IPS DF 6.9 (cell line): ENCODE measurements around the gene ALAS1.
A peak's percentile ranks its signal among the peaks of the same experiment; 100 is the strongest.
"Not testable (repeated sequence)": the region's sequence is repeated elsewhere in the genome, so short reads cannot be mapped to it uniquely, and the experiment has no call there.

ENCODE experiments used
- DNase-seq: peaks from one replicate; pipeline ENCODE4 v3.0.0-alpha.2; 2013; ENCODE audit warnings: low read depth, low spot score
- H3K27ac ChIP-seq: one replicate; pipeline ENCODE4 v1.5.1; 2013; ENCODE audit warnings: low read length, control low read depth
- H3K27me3 ChIP-seq: 2 replicates; pipeline ENCODE4 v1.6.1; 2013; ENCODE audit warnings: mild to moderate bottlenecking, low read length; ENCODE audit not compliant: control insufficient read depth, insufficient read depth
- H3K36me3 ChIP-seq: 2 replicates; pipeline ENCODE4 v1.6.1; 2013; ENCODE audit warnings: low read length; ENCODE audit not compliant: control insufficient read depth, insufficient read depth
- H3K4me1 ChIP-seq: 2 replicates; pipeline ENCODE4 v1.6.1; 2013; ENCODE audit warnings: low read length; ENCODE audit not compliant: control insufficient read depth, insufficient read depth
- H3K4me3 ChIP-seq: 2 replicates; pipeline ENCODE4 v1.5.1; 2013; ENCODE audit warnings: mild to moderate bottlenecking, low read length
- H3K9me3 ChIP-seq: 2 replicates; pipeline ENCODE4 v1.6.1; 2013; ENCODE audit warnings: low read length, inconsistent platforms; ENCODE audit not compliant: control insufficient read depth, insufficient read depth
- WGBS: extraction: QIAGEN DNeasy Blood & Tissue Kit; methylation state at CpG from one replicate; pipeline ENCODE4 v1.1.7; 2013; ENCODE audit warnings: mixed read lengths, missing lambda C conversion rate; ENCODE audit not compliant: insufficient read length, insufficient coverage; 5-methylcytosine and 5-hydroxymethylcytosine counted together

Gene ALAS1

GRCh38 chr3:52197842-52198625, at the start of gene ALAS1:
ALAS1 (plus strand) TSS chr3:52198160; CDS start chr3:52199242, 1,082 bp downstream.
- Histone ChIP-seq H3K27ac (no peak within 1 kb of the TSS), H3K36me3 (0 out of 2 replicates have a peak, but pooled peaks cover 3% of the 10 kb centered on the region), H3K4me1 (peaks cover 4% of the 10 kb centered on the region; the same call in 1 of the 2 replicates), H3K4me3 (peak within 1 kb of the TSS; percentile 90), H3K27me3 (no peaks in the 10 kb centered on the region), H3K9me3 (no peaks in the 10 kb centered on the region)
- no CpG with 5 or more reads among the region's 71 CpGs for WGBS
- peak; percentile 78 for DNase-seq

GRCh38 chr3:52149021-52149420, 48.9 kb upstream of the ALAS1 start:
- Histone ChIP-seq H3K4me1 (peaks cover 3% of the 10 kb centered on the region), H3K36me3 (peaks cover 33% of the 10 kb centered on the region), H3K27me3 (no peaks in the 10 kb centered on the region), H3K27ac (no peak overlapping the region), H3K4me3 (no peak overlapping the region), H3K9me3 (no peaks in the 10 kb centered on the region)
- WGBS, result no CpG with 5 or more reads among the region's 8 CpGs
- no peak for DNase-seq

- no peaks in the 10 kb centered on the region for H3K27me3 ChIP-seq
- H3K4me1 ChIP-seq, result 0 out of 2 replicates have a peak, but pooled peaks cover 1% of the 10 kb centered on the region
- WGBS, result no CpG with 5 or more reads among the region's 11 CpGs
- no peaks in the 10 kb centered on the region for H3K9me3 ChIP-seq
- H3K36me3 ChIP-seq, result peaks cover 33% of the 10 kb centered on the region
- no peak overlapping the region for H3K4me3 ChIP-seq
- H3K27ac ChIP-seq, result no peak overlapping the region
- no peak for DNase-seq
Observed at GRCh38 chr3:52149726-52150125, 48.2 kb upstream of the ALAS1 start.

- H3K4me3 ChIP-seq, result no peak overlapping the region
- H3K27ac ChIP-seq, result no peak overlapping the region
- H3K27me3 ChIP-seq, result no peaks in the 10 kb centered on the region
- peaks cover 30% of the 10 kb centered on the region for H3K36me3 ChIP-seq
- 0 out of 2 replicates have a peak, but pooled peaks cover 1% of the 10 kb centered on the region for H3K4me1 ChIP-seq
- no peaks in the 10 kb centered on the region for H3K9me3 ChIP-seq
- WGBS, result no CpG with 5 or more reads among the region's 3 CpGs
- DNase-seq, result no peak
Observed at GRCh38 chr3:52150357-52150756, 47.6 kb upstream of the ALAS1 start.

- no peak for DNase-seq
- Histone ChIP-seq H3K4me1 (0 out of 2 replicates have a peak, but pooled peaks cover 1% of the 10 kb centered on the region), H3K27ac (no peak overlapping the region), H3K36me3 (peaks cover 25% of the 10 kb centered on the region), H3K9me3 (no peaks in the 10 kb centered on the region), H3K4me3 (no peak overlapping the region), H3K27me3 (no peaks in the 10 kb centered on the region)
- WGBS, result no CpG with 5 or more reads among the region's 4 CpGs
Observed at GRCh38 chr3:52150860-52151259, 47.1 kb upstream of the ALAS1 start.

- WGBS, result no CpG with 5 or more reads among the region's 4 CpGs
- not testable (repeated sequence) for H3K27ac ChIP-seq, H3K9me3 ChIP-seq
Observed at GRCh38 chr3:52151991-52152390, 46.0 kb upstream of the ALAS1 start.

GRCh38 chr3:52153389-52154096, 44.4 kb upstream of the ALAS1 start:
- DNase-seq, result peak; percentile 18
- H3K36me3 ChIP-seq, result peaks cover 15% of the 10 kb centered on the region
- no peak overlapping the region for H3K27ac ChIP-seq
- H3K4me1 ChIP-seq, result 0 out of 2 replicates have a peak, but pooled peaks cover 1% of the 10 kb centered on the region
- H3K4me3 ChIP-seq, result peak overlapping the region; percentile 89
- no peaks in the 10 kb centered on the region for H3K27me3 ChIP-seq
- H3K9me3 ChIP-seq, result no peaks in the 10 kb centered on the region
- no CpG with 5 or more reads among the region's 18 CpGs for WGBS

More at GRCh38 chr3:52151991-52152390, 46.0 kb upstream of the ALAS1 start:
- H3K36me3 ChIP-seq, result peaks cover 16% of the 10 kb centered on the region
- H3K27me3 ChIP-seq, H3K4me1 ChIP-seq, H3K4me3 ChIP-seq, DNase-seq: not testable (repeated sequence)

GRCh38 chr3:52154135-52155094, 43.5 kb upstream of the ALAS1 start, which contains the start of gene POC1A:
POC1A (minus strand) TSS chr3:52154423; CDS start chr3:52154372, 51 bp downstream.
- no peaks in the 10 kb centered on the region for H3K9me3 ChIP-seq
- H3K27ac ChIP-seq, result no peak within 1 kb of the TSS
- H3K4me1 ChIP-seq, result 0 out of 2 replicates have a peak, but pooled peaks cover 1% of the 10 kb centered on the region
- peak; percentile 57 for DNase-seq
- no peaks in the 10 kb centered on the region for H3K27me3 ChIP-seq
- peak within 1 kb of the TSS; percentile 89 for H3K4me3 ChIP-seq
- H3K36me3 ChIP-seq, result peaks cover 8% of the 10 kb centered on the region; the same call in 1 of the 2 replicates
- no CpG with 5 or more reads among the region's 83 CpGs for WGBS

GRCh38 chr3:52155912-52156311, 42.0 kb upstream of the ALAS1 start:
- 0 out of 2 replicates have a peak, but pooled peaks cover 1% of the 10 kb centered on the region for H3K4me1 ChIP-seq
- H3K36me3 ChIP-seq, result no peaks in the 10 kb centered on the region
- WGBS, result no CpG with 5 or more reads among the region's 4 CpGs
- H3K9me3 ChIP-seq, result no peaks in the 10 kb centered on the region
- no peaks in the 10 kb centered on the region for H3K27me3 ChIP-seq
- no peak overlapping the region for H3K27ac ChIP-seq
- no peak for DNase-seq
- H3K4me3 ChIP-seq, result no peak overlapping the region
